Endothelial cell (in vitro differentiated cells): ENCODE data around the gene CYP1A2. TPM values are rescaled to one million over a fixed set of nuclear protein-coding genes. Genes with fewer than 3 reads are reported as not detected.

Experiments
- microRNA-seq: library from miRNA; unstranded; fragments of <30 nt; microRNA quantifications from one replicate; pipeline ENCODE4, GENCODE V29; 2020; ENCODE audit not compliant: unreplicated experiment
- total RNA-seq: library from RNA; stranded (reverse); fragmentation: NEBNext Ultra II Directional; extraction: Animal tissue kit (Norgen Biotek cat#: 25700); gene quantifications from one replicate; pipeline ENCODE4 v1.2.1, GENCODE V29; 2021; ENCODE audit not compliant: unreplicated experiment

Gene CYP1A2
- total RNA-seq, 1 donor from 2014 or later, result not detected

Small RNA genes within 50 kb of the gene (microRNA-seq; reads per million reads assigned to microRNA genes)
- gene MIR4513, result not detected

Other genes with a start within 250 kb of the CYP1A2 start
- gene ARID3B, start 207.6 kb upstream of the CYP1A2 start, total RNA-seq, result 70.0 TPM
- gene CLK3, start 133.0 kb upstream of the CYP1A2 start, total RNA-seq, result 81.7 TPM
- 71.0 TPM for gene EDC3, start 52.8 kb upstream of the CYP1A2 start, total RNA-seq
- 7.0 TPM for gene CYP1A1, start 23.3 kb upstream of the CYP1A2 start, total RNA-seq
- 100 TPM for gene CSK, start 33.2 kb downstream of the CYP1A2 start, total RNA-seq
- not detected for gene LMAN1L, start 64.0 kb downstream of the CYP1A2 start, total RNA-seq
- not detected for gene CPLX3, start 77.8 kb downstream of the CYP1A2 start, total RNA-seq
- 25.6 TPM for gene ULK3, start 94.3 kb downstream of the CYP1A2 start, total RNA-seq
- gene SCAMP2, start 124.5 kb downstream of the CYP1A2 start, total RNA-seq, result 56.1 TPM
- 22.2 TPM for gene MPI, start 141.2 kb downstream of the CYP1A2 start, total RNA-seq
- 70.0 TPM for gene FAM219B, start 158.0 kb downstream of the CYP1A2 start, total RNA-seq
- 182 TPM for gene COX5A, start 189.2 kb downstream of the CYP1A2 start, total RNA-seq
- 24.0 TPM for gene RPP25, start 207.9 kb downstream of the CYP1A2 start, total RNA-seq
- 132 TPM for gene SCAMP5, start 246.7 kb downstream of the CYP1A2 start, total RNA-seq